ENCODE measurements around the gene CDK2AP2.

- no peak for TF ChIP-seq CTCF (IDR thresholded peaks at IDR 0.05)
- TF ChIP-seq POLR2AphosphoS5 (IDR thresholded peaks at IDR 0.05): no peak
- TF ChIP-seq POLR2A (IDR thresholded peaks at IDR 0.05): no peak
Measured at GRCh38 chr11:67542971-67543370, 35.0 kb upstream of the CDK2AP2 start.

Measured in breast epithelium (tissue), 3 donors.